Psoas muscle (tissue), 8 donors: ENCODE data around the gene PIK3CG. TPM values are rescaled to one million over a fixed set of nuclear protein-coding genes. Genes with fewer than 3 reads are reported as not detected.

Source experiments
- ATAC-seq, 4 donors: fragments of 200-7000 bp; cut with Tn5 transposase; one replicate each; pipeline ENCODE4 v1.9.1; 2020; ENCODE audit warnings: moderate library complexity in 3 of 4, mild to moderate bottlenecking in 2 of 4
- DNase-seq, 2 donors: peaks; one replicate each; pipeline ENCODE4 v3.0.0-alpha.2; 2020
- H3K27ac ChIP-seq: fragments of 200-600 bp; one replicate; pipeline ENCODE4 v1.8.0; 2022
- H3K27me3 ChIP-seq, 3 donors: fragments of 200-600 bp in 1 of 3; one replicate each; pipeline versions ENCODE4 v1.6.1 to v1.8.0; 2013 to 2022; ENCODE audit warnings: low read length in 2 of 3, mild to moderate bottlenecking in 2 of 3, moderate library complexity in 1 of 3; ENCODE audit not compliant: insufficient read depth in 3 of 3
- H3K36me3 ChIP-seq, 2 donors: fragments of 200-600 bp in 1 of 2; one replicate each; pipeline versions ENCODE4 v1.6.1 to v1.8.0; 2013 to 2022; ENCODE audit warnings: low read depth in 1 of 2, mild to moderate bottlenecking in 1 of 2, moderate library complexity in 1 of 2; ENCODE audit not compliant: insufficient read depth in 1 of 2
- H3K4me1 ChIP-seq: fragments of 200-600 bp; one replicate; pipeline ENCODE4 v1.8.0; 2022
- H3K4me3 ChIP-seq: fragments of 200-600 bp; one replicate; pipeline ENCODE4 v1.8.0; 2022; ENCODE audit warnings: mild to moderate bottlenecking
- H3K9me3 ChIP-seq: fragments of 200-600 bp; one replicate; pipeline ENCODE4 v1.8.0; 2022
- CTCF ChIP-seq: fragments of 200-600 bp; IDR thresholded peaks from one replicate; pipeline ENCODE4 v1.8.0; 2022; ENCODE audit warnings: antibody characterized with exemption
- WGBS, 3 donors: extraction: QIAGEN DNeasy Blood & Tissue Kit; methylation state at CpG; one replicate each; pipeline versions ENCODE4 v1.1.6 to v1.1.7; 2013; 5-methylcytosine and 5-hydroxymethylcytosine counted together
- intact Hi-C, 2 donors: fragments of 100-400 bp; cut with DNase I; formaldehyde crosslinking; loops; one replicate each; pipeline versions ENCODE4 v1.11.0 to v1.14.2; 2022
- polyA plus RNA-seq, 3 donors: library from polyadenylated mRNA; stranded (reverse); fragments of 200-250 nt; gene quantifications; one replicate each; pipeline ENCODE4 v1.2.3, GENCODE V29; 2013
- total RNA-seq, 4 donors: library from RNA; stranded (reverse); fragmentation: NEBNext Ultra II Directional in 2 of 4; extraction: Animal tissue kit (Norgen Biotek cat#: 25700) in 2 of 4; gene quantifications; one replicate each; pipeline versions ENCODE4 v1.2.1 to v1.2.4, GENCODE V29; 2021 to 2023
- donor health status: healthy with polysubstance abuse.
- donor health status: DM: no; HTN: no; CAD: no; lungs with moderate emphysema.
- donor health status: Bipolar disorder and iron deficiency.
- donor health status: healthy.
- donor health status: DM: yes; HTN: yes; CAD: no.
- donor health status: DM: no; HTN: no; CAD: no.
- donor health status: DM: no; HTN: no; CAD: no.
- donor health status: DM: yes; HTN: yes; CAD: no.

The PIK3CG gene
- total and polyA plus RNA-seq, 7 donors = 0.13 to 1.6 (median 0.74) TPM

GRCh38 chr7:106866298-106867281, 1.5 kb downstream of the PIK3CG start:
- no peak for DNase-seq
- ATAC-seq = no peak
- H3K27ac ChIP-seq = no peak overlapping the region
- H3K27me3 ChIP-seq = no peaks in the 10 kb centered on the region
- H3K4me3 ChIP-seq = peak overlapping the region; percentile 49
- no peak for TF ChIP-seq CTCF
- 65 to 67% (median 66%) methylated on average over 5 of the region's 5 CpGs for WGBS, 3 donors
- no peaks in the 10 kb centered on the region for H3K4me1 ChIP-seq
- H3K36me3 ChIP-seq = no peaks in the 10 kb centered on the region
- no peaks in the 10 kb centered on the region for H3K9me3 ChIP-seq
- intact Hi-C loops = no loop called here

- no peak for TF ChIP-seq CTCF
- H3K27me3 ChIP-seq = no peaks in the 10 kb centered on the region
- WGBS, 3 donors = 96 to 97% (median 97%) methylated on average over 54 of the region's 54 CpGs
- H3K9me3 ChIP-seq = no peaks in the 10 kb centered on the region
- H3K4me1 ChIP-seq = no peaks in the 10 kb centered on the region
- intact Hi-C loops = no loop called here
- no peak overlapping the region for H3K27ac ChIP-seq
- H3K36me3 ChIP-seq = no peaks in the 10 kb centered on the region
- H3K4me3 ChIP-seq = no peak overlapping the region
- ATAC-seq (no peak), DNase-seq (peak in 1 of 2 donors; percentile 12)
Observed at GRCh38 chr7:106867641-106868351, 2.7 kb downstream of the PIK3CG start.

- DNase-seq = no peak
- no peak overlapping the region for H3K4me3 ChIP-seq
- H3K27me3 ChIP-seq = no peaks in the 10 kb centered on the region
- no peak for ATAC-seq
- no peak overlapping the region for H3K27ac ChIP-seq
- intact Hi-C loops = no loop called here
- TF ChIP-seq CTCF = no peak
- no peaks in the 10 kb centered on the region for H3K36me3 ChIP-seq
- WGBS, 3 donors = 92 to 97% (median 96%) methylated on average over 20 of the region's 20 CpGs
- H3K4me1 ChIP-seq = no peaks in the 10 kb centered on the region
- no peaks in the 10 kb centered on the region for H3K9me3 ChIP-seq
Observed at GRCh38 chr7:106868364-106868763, 3.3 kb downstream of the PIK3CG start.

- intact Hi-C loops = no loop called here
- WGBS, 3 donors = 46 to 64% (median 61%) methylated on average over 1 of the region's 1 CpG
- no peaks in the 10 kb centered on the region for H3K9me3 ChIP-seq
- DNase-seq = no peak
- no peak overlapping the region for H3K27ac ChIP-seq
- H3K4me3 ChIP-seq = no peak overlapping the region
- no peak for ATAC-seq
- no peaks in the 10 kb centered on the region for H3K27me3 ChIP-seq
- H3K4me1 ChIP-seq = no peaks in the 10 kb centered on the region
- no peaks in the 10 kb centered on the region for H3K36me3 ChIP-seq
- TF ChIP-seq CTCF = no peak
Observed at GRCh38 chr7:106869954-106870353, 4.9 kb downstream of the PIK3CG start.
